Fibroblast of lung (primary cell): ENCODE measurements around the gene SLC16A10.

Experiments used
- EZH2 ChIP-seq: IDR thresholded peaks from 2 replicates; pipeline ENCODE4 v1.5.1; 2012; ENCODE audit warnings: low read length, control low read depth, mild to moderate bottlenecking; ENCODE audit errors: missing control alignments
- TF ChIP-seq, protein P1 (sequence below), 2 donors: IDR thresholded peaks in 1 of 2; conservative IDR thresholded peaks in 1 of 2; 1 replicate in 1 of 2; 2 replicates in 1 of 2; pipeline ENCODE4 v1.5.1; 2011 to 2012; ENCODE audit warnings: low read length in 2 of 2, control low read depth in 1 of 2, inconsistent platforms in 1 of 2, low read depth in 1 of 2, mild to moderate bottlenecking in 1 of 2

DNA sequence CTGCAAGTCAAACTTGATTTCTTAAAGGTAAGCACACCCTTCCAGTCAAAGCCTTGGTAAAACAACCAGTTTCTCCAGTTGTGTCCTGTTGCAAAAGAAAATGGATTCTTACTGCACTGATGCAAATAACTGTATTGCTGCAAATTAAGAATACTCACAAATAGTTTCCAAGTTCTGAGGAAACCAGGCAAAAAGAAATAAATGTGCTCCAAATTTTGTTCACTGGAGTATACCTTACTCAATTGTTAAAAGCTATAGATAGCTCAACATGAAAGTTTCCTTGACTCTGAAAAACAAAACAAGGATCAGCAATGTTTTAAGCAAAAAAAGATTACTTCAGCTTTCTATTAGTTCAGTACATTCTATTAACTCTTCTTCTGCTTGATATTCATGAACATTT, 75.2 kb downstream of the SLC16A10 start:
- TF ChIP-seq, protein P1, sequence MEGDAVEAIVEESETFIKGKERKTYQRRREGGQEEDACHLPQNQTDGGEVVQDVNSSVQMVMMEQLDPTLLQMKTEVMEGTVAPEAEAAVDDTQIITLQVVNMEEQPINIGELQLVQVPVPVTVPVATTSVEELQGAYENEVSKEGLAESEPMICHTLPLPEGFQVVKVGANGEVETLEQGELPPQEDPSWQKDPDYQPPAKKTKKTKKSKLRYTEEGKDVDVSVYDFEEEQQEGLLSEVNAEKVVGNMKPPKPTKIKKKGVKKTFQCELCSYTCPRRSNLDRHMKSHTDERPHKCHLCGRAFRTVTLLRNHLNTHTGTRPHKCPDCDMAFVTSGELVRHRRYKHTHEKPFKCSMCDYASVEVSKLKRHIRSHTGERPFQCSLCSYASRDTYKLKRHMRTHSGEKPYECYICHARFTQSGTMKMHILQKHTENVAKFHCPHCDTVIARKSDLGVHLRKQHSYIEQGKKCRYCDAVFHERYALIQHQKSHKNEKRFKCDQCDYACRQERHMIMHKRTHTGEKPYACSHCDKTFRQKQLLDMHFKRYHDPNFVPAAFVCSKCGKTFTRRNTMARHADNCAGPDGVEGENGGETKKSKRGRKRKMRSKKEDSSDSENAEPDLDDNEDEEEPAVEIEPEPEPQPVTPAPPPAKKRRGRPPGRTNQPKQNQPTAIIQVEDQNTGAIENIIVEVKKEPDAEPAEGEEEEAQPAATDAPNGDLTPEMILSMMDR (conservative IDR thresholded peaks at IDR 0.05 in 1 of 2, IDR thresholded peaks at IDR 0.05 in 1 of 2; ENCODE audit: low read depth in 1 of 2, low read length in 2 of 2) = no peak
- TF ChIP-seq EZH2 = no peak
